COLO668 (cell line): ENCODE results near the gene ASIC3.
"Not testable (repeated sequence)": the region's sequence is repeated elsewhere in the genome, so short reads cannot be mapped to it uniquely, and the experiment has no call there.

Experiments
- DNase-seq: peaks from one replicate; lab custom pipeline; 2025; ENCODE audit not compliant: unreplicated experiment; lab: John Stamatoyannopoulos, UW

ASIC3 gene

GRCh38 chr7:151032936-151033863, 15.1 kb upstream of the ASIC3 start:
- DNase-seq, result no peak

GRCh38 chr7:151033864-151034249, 14.5 kb upstream of the ASIC3 start:
- DNase-seq, result no peak

DNA sequence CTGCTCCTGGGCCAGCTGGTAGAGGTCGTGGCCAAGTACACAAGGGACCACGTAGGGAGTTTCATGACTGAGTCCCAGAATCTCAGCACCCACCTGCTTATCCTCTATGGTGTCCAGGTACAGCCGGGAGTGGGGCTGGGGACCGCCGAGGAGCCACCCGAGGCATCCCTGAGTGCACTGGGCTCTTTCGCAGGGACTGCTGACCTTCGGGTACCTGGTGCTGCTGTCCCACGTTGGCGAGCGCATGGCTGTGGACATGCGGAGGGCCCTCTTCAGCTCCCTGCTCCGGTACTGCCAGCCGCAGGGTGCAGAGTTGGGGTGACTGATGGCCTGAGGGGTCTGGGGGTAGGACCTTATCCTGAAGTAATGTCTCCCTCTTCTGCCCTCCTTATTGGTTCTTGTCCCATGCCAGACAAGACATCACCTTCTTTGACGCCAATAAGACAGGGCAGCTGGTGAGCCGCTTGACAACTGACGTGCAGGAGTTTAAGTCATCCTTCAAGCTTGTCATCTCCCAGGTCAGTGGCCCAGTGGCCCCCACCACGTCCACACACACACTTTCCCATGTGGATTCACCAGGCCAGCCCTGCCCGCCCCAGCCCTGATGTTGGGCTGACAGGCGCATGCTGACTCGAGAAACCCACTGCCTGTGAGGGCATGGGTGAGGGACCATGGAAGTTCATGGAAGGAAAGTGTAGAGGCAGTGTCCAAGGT, 13.9 kb upstream of the ASIC3 start:
- DNase-seq, result no peak

DNA sequence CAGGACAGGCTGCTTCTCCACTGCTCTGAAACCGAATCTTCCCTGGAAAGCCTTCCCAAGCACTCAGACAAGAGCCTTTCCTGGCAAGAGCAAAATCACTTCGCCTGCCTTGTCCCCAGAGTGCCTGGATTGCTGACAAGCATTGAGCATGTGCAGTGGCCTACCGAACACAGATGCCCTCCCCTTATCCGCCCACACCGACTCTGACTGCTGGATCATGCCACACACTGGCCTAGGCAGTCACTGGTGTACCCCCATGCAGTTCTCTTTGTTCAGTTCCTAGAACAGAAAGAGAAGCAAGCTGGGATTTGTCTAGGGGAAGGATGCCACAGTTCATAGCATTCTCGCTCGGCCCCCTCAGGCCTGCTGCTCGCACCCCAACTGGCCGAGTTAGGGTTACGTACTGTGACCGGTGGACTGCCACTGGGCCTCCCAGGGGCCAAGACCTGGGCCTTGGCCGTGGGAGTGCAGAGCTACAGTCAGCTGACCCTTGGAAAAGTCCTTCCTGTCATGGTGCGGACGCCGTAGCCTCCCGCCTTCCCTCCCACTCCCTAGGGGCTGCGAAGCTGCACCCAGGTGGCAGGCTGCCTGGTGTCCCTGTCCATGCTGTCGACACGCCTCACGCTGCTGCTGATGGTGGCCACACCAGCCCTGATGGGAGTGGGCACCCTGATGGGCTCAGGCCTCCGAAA, 13.2 kb upstream of the ASIC3 start:
- no peak for DNase-seq

DNA sequence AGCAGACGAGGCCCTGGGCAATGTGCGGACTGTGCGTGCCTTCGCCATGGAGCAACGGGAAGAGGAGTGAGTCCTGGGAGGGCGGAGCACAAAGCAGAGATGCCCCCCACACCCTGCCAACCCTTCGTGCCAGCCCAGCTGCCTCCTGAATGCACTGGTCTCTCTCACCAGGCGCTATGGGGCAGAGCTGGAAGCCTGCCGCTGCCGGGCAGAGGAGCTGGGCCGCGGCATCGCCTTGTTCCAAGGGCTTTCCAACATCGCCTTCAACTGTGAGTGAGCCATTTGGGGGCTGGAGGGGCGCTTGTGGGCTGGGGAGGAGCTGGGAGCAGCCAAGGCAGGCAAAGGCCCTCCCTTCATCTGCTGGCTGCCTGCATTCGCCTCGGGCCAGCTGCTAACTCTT, 12.4 kb upstream of the ASIC3 start:
- no peak for DNase-seq

GRCh38 chr7:151038951-151039849, 9.1 kb upstream of the ASIC3 start:
- DNase-seq, result peak; percentile 77

DNA sequence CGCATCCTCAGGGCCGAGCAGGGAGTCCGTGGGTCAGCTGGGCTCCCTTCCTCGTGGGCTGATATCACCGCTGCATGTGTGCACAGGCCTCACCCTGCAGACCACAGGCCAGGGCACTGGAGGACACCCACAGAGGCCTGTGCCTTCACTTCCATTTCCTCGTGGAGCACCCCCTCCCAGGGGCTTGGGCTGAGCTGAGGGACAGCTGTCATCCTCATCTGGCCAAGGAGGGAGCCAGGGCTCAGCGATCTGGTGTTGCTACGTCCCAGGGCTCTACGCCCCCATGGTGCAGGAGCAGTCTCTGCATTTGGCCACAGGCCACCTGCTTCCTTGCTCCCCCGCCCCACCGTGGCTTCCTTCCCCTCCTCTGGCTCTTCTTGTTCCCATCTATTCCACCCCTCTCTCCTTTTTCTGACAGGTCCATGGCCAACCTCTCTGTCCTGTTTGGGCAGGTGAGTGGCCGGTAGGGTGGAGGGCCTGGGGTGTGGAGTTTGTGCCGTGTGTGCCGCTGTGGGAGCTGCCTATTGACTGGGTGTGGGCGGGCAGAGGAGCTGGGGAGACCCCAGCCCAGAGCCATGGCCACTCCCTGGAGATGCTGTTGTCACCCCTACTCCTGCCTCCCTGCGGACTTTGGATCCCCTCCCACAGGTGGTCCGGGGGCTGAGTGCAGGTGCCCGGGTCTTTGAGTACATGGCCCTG, 8.3 kb upstream of the ASIC3 start:
- DNase-seq, result no peak

DNA sequence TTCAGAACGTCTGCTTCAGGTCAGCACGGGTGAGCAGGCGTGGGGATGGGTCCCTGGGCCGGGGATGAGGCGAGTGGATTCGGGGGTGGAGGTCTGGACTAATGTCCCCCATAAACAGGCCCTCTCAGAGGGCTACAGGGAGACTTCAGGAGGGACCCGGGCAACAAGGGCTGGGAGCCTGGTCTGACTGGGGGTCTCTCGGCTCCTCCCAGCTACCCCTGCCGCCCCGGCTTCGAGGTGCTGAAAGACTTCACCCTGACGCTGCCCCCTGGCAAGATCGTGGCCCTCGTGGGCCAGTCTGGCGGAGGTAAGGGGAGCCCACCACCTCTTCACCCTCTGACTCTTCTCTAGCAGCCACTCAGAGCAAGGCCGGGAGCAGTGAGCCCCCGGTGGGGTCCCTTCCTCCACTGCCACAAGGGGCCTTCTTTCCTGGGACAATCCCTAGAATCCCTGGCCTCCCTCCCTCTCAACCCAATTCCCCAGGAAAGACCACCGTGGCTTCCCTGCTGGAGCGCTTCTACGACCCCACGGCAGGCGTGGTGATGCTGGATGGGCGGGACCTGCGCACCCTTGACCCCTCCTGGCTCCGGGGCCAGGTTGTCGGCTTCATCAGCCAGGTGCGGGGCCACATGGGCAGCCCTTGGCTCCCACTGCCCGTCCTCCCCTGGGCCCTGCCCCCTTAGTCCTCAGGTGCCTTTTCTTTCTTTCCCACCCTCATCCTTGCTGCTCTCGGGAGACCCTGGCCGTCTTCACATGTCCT, 7.5 kb upstream of the ASIC3 start:
- no peak for DNase-seq

- DNase-seq, result not testable (repeated sequence)
Observed at GRCh38 chr7:151043449-151043848, 4.9 kb upstream of the ASIC3 start.

- no peak for DNase-seq
Observed at GRCh38 chr7:151043959-151044358, 4.4 kb upstream of the ASIC3 start.

GRCh38 chr7:151045262-151045661, 3.1 kb upstream of the ASIC3 start:
- no peak for DNase-seq

- no peak for DNase-seq
Observed at GRCh38 chr7:151045967-151046366, 2.4 kb upstream of the ASIC3 start.

DNA sequence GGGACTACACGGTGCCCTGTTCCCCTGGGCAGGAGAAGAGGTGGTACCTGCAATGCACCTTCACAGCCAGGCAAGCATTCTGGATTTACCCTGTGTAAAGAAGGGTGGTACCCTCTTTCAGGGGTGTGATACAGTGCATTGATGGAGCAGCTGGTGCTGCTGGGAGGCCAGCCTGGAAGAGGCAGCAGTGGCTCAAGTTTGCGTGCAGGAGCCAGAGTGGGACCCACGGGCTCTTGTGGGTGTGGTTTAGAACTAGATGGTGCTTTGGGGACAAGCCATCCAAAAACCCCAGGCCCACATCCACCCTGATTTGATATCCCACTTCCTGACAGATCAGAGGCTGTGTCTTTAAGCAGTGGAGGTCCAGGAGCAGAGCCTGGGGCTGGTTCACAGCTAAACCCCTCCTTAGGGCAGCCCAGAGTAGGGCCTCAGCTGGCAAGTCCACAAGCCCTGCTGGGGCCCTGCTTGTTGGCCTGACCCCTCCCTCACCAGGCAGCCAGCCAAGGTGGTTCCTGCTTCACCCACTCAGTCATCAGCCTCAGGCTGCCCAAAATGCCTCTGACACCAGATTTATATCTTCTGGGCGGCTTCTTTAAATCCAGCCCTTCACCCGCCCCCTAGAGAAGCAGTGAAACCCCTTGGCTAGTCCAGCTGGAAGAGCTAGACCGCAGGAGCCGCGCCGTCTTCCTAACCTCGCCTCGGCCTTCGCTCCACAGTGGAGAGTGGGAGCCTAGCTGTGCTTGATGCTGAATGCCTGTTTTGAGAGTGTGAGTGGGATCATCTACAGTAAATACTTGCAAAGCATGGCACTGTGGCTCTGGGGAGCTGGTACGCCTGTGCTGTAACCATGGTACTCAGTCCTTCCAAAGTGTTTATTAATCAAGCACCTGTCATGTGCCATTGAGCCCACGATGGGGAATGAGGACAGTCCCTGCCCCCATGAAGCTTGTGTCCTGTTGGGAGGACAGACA, 1.4 kb upstream of the ASIC3 start:
- DNase-seq, result peak; percentile 18

DNA sequence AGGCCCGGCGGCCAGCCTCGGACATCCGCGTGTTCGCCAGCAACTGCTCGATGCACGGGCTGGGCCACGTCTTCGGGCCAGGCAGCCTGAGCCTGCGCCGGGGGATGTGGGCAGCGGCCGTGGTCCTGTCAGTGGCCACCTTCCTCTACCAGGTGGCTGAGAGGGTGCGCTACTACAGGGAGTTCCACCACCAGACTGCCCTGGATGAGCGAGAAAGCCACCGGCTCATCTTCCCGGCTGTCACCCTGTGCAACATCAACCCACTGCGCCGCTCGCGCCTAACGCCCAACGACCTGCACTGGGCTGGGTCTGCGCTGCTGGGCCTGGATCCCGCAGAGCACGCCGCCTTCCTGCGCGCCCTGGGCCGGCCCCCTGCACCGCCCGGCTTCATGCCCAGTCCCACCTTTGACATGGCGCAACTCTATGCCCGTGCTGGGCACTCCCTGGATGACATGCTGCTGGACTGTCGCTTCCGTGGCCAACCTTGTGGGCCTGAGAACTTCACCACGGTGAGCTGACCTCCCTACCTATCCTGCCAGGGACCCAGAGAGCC, 656 bp downstream of the ASIC3 start:
- no peak for DNase-seq

- peak; percentile 34 for DNase-seq
Observed at GRCh38 chr7:151051108-151051507, 2.8 kb downstream of the ASIC3 start.

DNA sequence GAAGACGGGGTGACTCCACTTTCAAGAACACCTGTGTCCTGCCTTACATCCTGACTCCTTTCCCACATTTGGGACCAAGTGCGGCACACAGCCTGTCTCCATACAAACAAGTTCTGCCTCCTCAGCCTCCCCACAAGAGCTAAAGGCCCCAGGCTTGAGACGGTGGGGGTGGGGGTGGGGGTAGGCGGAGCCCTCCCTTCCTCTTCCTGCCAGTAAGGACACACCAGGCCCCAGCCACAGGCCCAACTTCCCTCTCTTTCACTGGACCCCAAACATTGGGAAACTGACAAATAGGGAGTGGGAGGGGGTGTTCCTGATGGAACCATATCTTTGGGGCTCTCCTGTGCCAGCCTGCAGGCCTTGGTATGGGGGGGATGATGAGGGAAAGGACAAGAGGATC, 4.8 kb downstream of the ASIC3 start:
- DNase-seq, result no peak

- DNase-seq, result no peak
Observed at GRCh38 chr7:151053751-151054150, 5.4 kb downstream of the ASIC3 start.

GRCh38 chr7:151056283-151056665, 7.9 kb downstream of the ASIC3 start:
- DNase-seq, result no peak
